ENCODE measurements around the gene GJB5. TPM values are rescaled to one million over a fixed set of nuclear protein-coding genes. Genes with fewer than 3 reads are reported as not detected.
"Not testable (repeated sequence)": the region's sequence is repeated elsewhere in the genome, so short reads cannot be mapped to it uniquely, and the experiment has no call there.

GJB5 gene
- total RNA-seq, 1 donor from 2014 or later, result not detected

GRCh38 chr1:34768856-34769255, 14.0 kb downstream of the GJB5 start:
- Histone ChIP-seq H3K9ac (no peak overlapping the region), H4K20me1 (ENCODE audit: low read depth) (no peaks in the 10 kb centered on the region), H3K27me3 (no peaks in the 10 kb centered on the region), H3K79me2 (ENCODE audit: low read depth) (no peaks in the 10 kb centered on the region), H2AFZ (replicated peaks) (no peak overlapping the region), H3K4me3 (no peak overlapping the region), H3K9me3 (ENCODE audit: low read depth) (no peaks in the 10 kb centered on the region), H3F3A (ENCODE audit: low read depth) (no peaks in the 10 kb centered on the region), H3K27ac (no peak overlapping the region), H3K36me3 (no peaks in the 10 kb centered on the region), H3K4me1 (no peaks in the 10 kb centered on the region), H3K4me2 (no peak overlapping the region)
- Mint-ChIP-seq H3K27ac (no peak overlapping the region), H3K4me3 (no peak overlapping the region), H3K9me3 (no peaks in the 10 kb centered on the region), H3K4me1 (peaks cover 2% of the 10 kb centered on the region), H3K36me3 (no peaks in the 10 kb centered on the region), H3K27me3 (ENCODE audit: insufficient read depth, low read depth) (no peaks in the 10 kb centered on the region)
- no peak for DNase-seq (ENCODE audit: low spot score)
- no peak for TF ChIP-seq EZH2phosphoT487 (IDR thresholded peaks at IDR 0.05)

GRCh38 chr1:34770891-34771504, 16.2 kb downstream of the GJB5 start:
- no peak overlapping the region for H3K27ac Mint-ChIP-seq
- no peaks in the 10 kb centered on the region for H3K36me3 ChIP-seq
- H3K4me3 ChIP-seq, result no peak overlapping the region
- H3K79me2 ChIP-seq (ENCODE audit: low read depth), result no peaks in the 10 kb centered on the region
- H4K20me1 ChIP-seq (ENCODE audit: low read depth), result no peaks in the 10 kb centered on the region
- no peaks in the 10 kb centered on the region for H3K4me1 ChIP-seq
- no peak overlapping the region for H3K4me2 ChIP-seq
- H3K27me3 ChIP-seq, result no peaks in the 10 kb centered on the region
- no peaks in the 10 kb centered on the region for H3K9me3 ChIP-seq (ENCODE audit: low read depth)
- H3K36me3 Mint-ChIP-seq, result no peaks in the 10 kb centered on the region
- H3F3A ChIP-seq (ENCODE audit: low read depth), result no peaks in the 10 kb centered on the region
- peaks cover 2% of the 10 kb centered on the region for H3K4me1 Mint-ChIP-seq
- no peak overlapping the region for H3K4me3 Mint-ChIP-seq
- H3K9me3 Mint-ChIP-seq, result no peaks in the 10 kb centered on the region
- no peaks in the 10 kb centered on the region for H3K27me3 Mint-ChIP-seq (ENCODE audit: insufficient read depth, low read depth)
- no peak for TF ChIP-seq EZH2 (IDR thresholded peaks at IDR 0.05)
- TF ChIP-seq, protein P1, sequence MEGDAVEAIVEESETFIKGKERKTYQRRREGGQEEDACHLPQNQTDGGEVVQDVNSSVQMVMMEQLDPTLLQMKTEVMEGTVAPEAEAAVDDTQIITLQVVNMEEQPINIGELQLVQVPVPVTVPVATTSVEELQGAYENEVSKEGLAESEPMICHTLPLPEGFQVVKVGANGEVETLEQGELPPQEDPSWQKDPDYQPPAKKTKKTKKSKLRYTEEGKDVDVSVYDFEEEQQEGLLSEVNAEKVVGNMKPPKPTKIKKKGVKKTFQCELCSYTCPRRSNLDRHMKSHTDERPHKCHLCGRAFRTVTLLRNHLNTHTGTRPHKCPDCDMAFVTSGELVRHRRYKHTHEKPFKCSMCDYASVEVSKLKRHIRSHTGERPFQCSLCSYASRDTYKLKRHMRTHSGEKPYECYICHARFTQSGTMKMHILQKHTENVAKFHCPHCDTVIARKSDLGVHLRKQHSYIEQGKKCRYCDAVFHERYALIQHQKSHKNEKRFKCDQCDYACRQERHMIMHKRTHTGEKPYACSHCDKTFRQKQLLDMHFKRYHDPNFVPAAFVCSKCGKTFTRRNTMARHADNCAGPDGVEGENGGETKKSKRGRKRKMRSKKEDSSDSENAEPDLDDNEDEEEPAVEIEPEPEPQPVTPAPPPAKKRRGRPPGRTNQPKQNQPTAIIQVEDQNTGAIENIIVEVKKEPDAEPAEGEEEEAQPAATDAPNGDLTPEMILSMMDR (IDR thresholded peaks at IDR 0.05), result no peak
- TF ChIP-seq EZH2phosphoT487 (IDR thresholded peaks at IDR 0.05), result no peak
- no peak for DNase-seq (ENCODE audit: low spot score)
- H3K9ac ChIP-seq, result no peak overlapping the region
- H3K27ac ChIP-seq, result no peak overlapping the region
- no peak overlapping the region for H2AFZ ChIP-seq (replicated peaks)

DNA sequence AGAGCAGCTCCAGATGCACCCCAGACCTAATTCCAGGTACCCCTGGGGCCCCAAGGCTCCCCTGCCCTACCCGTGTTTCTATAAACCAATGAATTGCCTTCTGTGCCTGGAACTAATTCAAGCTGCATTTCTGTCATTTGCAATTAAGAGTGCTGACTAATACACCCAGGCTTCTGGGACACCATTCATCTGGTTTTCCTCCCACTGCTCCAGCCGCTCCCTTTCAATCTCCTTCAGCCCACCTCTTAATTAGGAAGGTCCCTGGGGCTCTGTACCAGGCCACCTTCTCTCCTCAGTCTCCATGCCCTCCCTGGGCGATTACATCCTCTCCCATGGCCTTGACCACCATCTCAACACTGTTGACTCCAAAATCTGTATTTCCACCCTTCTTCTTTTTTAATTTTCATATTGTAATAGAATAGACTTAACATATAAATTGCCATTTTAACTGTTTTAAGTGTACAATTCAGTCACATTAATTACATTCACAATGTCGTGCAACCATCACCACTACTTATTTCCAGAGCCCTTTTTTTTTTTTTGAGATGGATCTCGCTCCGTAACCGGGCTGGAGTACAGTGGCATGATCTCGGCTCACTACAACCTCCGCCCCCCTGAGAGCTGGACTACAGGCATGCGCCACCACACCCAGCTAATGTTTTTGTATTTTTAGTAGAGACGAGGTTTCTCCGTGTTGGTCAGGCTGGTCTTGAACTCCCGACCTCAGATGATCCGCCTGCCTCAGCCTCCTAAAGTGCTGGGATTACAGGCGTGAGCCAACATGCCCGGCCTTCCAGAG, 16.9 kb downstream of the GJB5 start:
- Mint-ChIP-seq H3K4me1 (peaks cover 2% of the 10 kb centered on the region), H3K4me3 (no peak overlapping the region), H3K27me3 (ENCODE audit: insufficient read depth, low read depth) (no peaks in the 10 kb centered on the region), H3K36me3 (no peaks in the 10 kb centered on the region), H3K9me3 (no peaks in the 10 kb centered on the region), H3K27ac (no peak overlapping the region)
- Histone ChIP-seq H3K36me3 (no peaks in the 10 kb centered on the region), H2AFZ (replicated peaks) (no peak overlapping the region), H3K9me3 (ENCODE audit: low read depth) (no peaks in the 10 kb centered on the region), H3K4me2 (no peak overlapping the region), H3K27ac (no peak overlapping the region), H4K20me1 (ENCODE audit: low read depth) (no peaks in the 10 kb centered on the region), H3F3A (ENCODE audit: low read depth) (no peaks in the 10 kb centered on the region), H3K9ac (no peak overlapping the region), H3K4me3 (no peak overlapping the region), H3K27me3 (no peaks in the 10 kb centered on the region), H3K79me2 (ENCODE audit: low read depth) (no peaks in the 10 kb centered on the region), H3K4me1 (no peaks in the 10 kb centered on the region)
- TF ChIP-seq, protein P1 (IDR thresholded peaks at IDR 0.05), result no peak
- TF ChIP-seq EZH2 (IDR thresholded peaks at IDR 0.05) (no peak), EZH2phosphoT487 (IDR thresholded peaks at IDR 0.05) (no peak)
- DNase-seq (ENCODE audit: low spot score), result no peak

DNA sequence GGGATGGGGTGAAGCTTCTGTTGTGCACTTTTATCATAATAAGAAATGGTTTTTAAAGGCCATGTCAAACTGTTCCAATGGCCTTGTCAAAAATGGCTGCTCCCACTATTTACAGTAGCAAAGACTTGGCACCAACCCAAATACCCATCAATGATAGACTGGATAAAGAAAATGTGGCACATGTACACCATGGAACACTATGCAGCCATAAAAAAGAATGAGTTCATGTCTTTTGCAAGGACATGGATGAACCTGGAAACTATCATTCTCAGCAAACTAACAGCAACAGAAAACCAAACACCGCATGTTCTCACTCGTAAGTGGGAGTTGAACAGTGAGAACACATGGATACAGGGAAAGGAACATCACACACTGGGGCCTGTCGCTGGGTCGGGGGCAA, 18.3 kb downstream of the GJB5 start:
- not testable (repeated sequence) for H3K79me2 ChIP-seq (ENCODE audit: low read depth)

More for the DNA sequence above, 18.3 kb downstream of the GJB5 start:
- H3K36me3 Mint-ChIP-seq; DNase-seq (ENCODE audit: low spot score); H3K27ac ChIP-seq; H3K27ac Mint-ChIP-seq; H2AFZ ChIP-seq (replicated peaks); H3K4me2 ChIP-seq; H3K9me3 ChIP-seq (ENCODE audit: low read depth); H3K27me3 ChIP-seq; H3K9me3 Mint-ChIP-seq; H3K4me3 ChIP-seq; H3K4me3 Mint-ChIP-seq; H3K27me3 Mint-ChIP-seq (ENCODE audit: insufficient read depth, low read depth); H3K4me1 Mint-ChIP-seq; H3F3A ChIP-seq (ENCODE audit: low read depth); H4K20me1 ChIP-seq (ENCODE audit: low read depth); H3K9ac ChIP-seq; H3K4me1 ChIP-seq; H3K36me3 ChIP-seq: not testable (repeated sequence)

All from neural progenitor cell (in vitro differentiated cells).